Measurements from ENCODE around the gene WDFY2.
"Not testable (repeated sequence)": the region's sequence is repeated elsewhere in the genome, so short reads cannot be mapped to it uniquely, and the experiment has no call there.

Gene WDFY2

GRCh38 chr13:51673165-51673564 lies 88.9 kb downstream of the WDFY2 start:
- no peak for DNase-seq

GRCh38 chr13:51674276-51674675 lies 90.0 kb downstream of the WDFY2 start:
- DNase-seq: no peak

- no peak for DNase-seq
These were observed 91.1 kb downstream of the WDFY2 start for GRCh38 chr13:51675385-51675784.

GRCh38 chr13:51675877-51676276 lies 91.6 kb downstream of the WDFY2 start:
- DNase-seq: no peak

- no peak for DNase-seq
These were observed 92.5 kb downstream of the WDFY2 start for GRCh38 chr13:51676739-51677138.

GRCh38 chr13:51678420-51678819 lies 94.2 kb downstream of the WDFY2 start:
- no peak for DNase-seq

GRCh38 chr13:51679616-51680015 lies 95.4 kb downstream of the WDFY2 start:
- DNase-seq: no peak

GRCh38 chr13:51681037-51681678 lies 96.9 kb downstream of the WDFY2 start:
- no peak for DNase-seq

GRCh38 chr13:51682686-51683085 lies 98.4 kb downstream of the WDFY2 start:
- DNase-seq: no peak

- DNase-seq: no peak
These were observed 99.3 kb downstream of the WDFY2 start for GRCh38 chr13:51683597-51683996.

GRCh38 chr13:51684076-51684475 lies 99.8 kb downstream of the WDFY2 start:
- DNase-seq: no peak

GRCh38 chr13:51687947-51688714 lies 103.9 kb downstream of the WDFY2 start:
- DNase-seq: no peak

GRCh38 chr13:51688937-51689662 lies 104.8 kb downstream of the WDFY2 start:
- DNase-seq: no peak

- no peak for DNase-seq
These were observed 105.4 kb downstream of the WDFY2 start for GRCh38 chr13:51689663-51689996.

GRCh38 chr13:51695677-51696076 lies 111.4 kb downstream of the WDFY2 start:
- DNase-seq: not testable (repeated sequence)

GRCh38 chr13:51697181-51697580 lies 112.9 kb downstream of the WDFY2 start:
- no peak for DNase-seq

- no peak for DNase-seq
These were observed 113.6 kb downstream of the WDFY2 start for GRCh38 chr13:51697855-51698254.

GRCh38 chr13:51698352-51698751 lies 114.1 kb downstream of the WDFY2 start:
- no peak for DNase-seq

- DNase-seq: no peak
These were observed 120.4 kb downstream of the WDFY2 start for GRCh38 chr13:51704399-51705313.

GRCh38 chr13:51707461-51707860 lies 123.2 kb downstream of the WDFY2 start:
- DNase-seq: no peak

- DNase-seq: no peak
These were observed 129.5 kb downstream of the WDFY2 start for GRCh38 chr13:51713807-51714206.

GRCh38 chr13:51714663-51715168 lies 130.5 kb downstream of the WDFY2 start:
- DNase-seq: no peak

GRCh38 chr13:51715613-51716012 lies 131.4 kb downstream of the WDFY2 start:
- no peak for DNase-seq
